Prostate gland (tissue), 2 donors: ENCODE results near the gene NGRN.

Experiments used
- POLR2A ChIP-seq: fragments of 450-650 bp; IDR thresholded peaks from one replicate; pipeline ENCODE4 v1.6.1; 2016; ENCODE audit warnings: antibody characterized with exemption, mild to moderate bottlenecking
- TF ChIP-seq, protein P1 (sequence below), 4 experiments: fragments of 200-600 bp in 2 of 4; fragments of 450-650 bp in 2 of 4; sonication (generic) in 2 of 4; IDR thresholded peaks; 1 replicate in 3 of 4; 2 replicates in 1 of 4; pipeline ENCODE4 v1.5.1; 2016 to 2019; ENCODE audit warnings: antibody characterized with exemption in 4 of 4, mild to moderate bottlenecking in 2 of 4, moderate library complexity in 2 of 4

DNA sequence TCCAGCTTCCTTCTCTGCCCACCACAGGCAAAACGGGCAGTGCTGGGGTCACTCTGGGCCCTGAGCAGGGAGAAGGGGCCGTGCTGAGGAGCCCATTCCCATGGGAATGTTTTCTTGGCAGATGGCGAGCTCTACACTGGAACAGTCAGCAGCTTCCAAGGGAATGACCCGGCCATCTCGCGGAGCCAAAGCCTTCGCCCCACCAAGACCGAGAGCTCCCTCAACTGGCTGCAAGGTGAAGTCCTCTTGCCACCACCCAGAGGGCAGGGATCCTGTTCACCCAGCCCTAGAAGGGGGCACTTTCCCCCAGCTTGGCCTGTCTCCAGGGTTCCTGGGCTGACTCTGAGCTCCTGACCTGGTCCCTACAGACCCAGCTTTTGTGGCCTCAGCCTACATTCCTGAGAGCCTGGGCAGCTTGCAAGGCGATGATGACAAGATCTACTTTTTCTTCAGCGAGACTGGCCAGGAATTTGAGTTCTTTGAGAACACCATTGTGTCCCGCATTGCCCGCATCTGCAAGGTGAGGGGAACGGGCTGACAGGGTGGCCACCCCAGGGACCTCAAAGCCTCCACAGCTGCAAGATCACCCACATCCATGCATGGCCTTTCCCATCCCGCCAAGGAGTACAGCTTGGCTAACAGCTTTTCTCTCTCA, 44.1 kb upstream of the NGRN start:
- TF ChIP-seq, protein P1, sequence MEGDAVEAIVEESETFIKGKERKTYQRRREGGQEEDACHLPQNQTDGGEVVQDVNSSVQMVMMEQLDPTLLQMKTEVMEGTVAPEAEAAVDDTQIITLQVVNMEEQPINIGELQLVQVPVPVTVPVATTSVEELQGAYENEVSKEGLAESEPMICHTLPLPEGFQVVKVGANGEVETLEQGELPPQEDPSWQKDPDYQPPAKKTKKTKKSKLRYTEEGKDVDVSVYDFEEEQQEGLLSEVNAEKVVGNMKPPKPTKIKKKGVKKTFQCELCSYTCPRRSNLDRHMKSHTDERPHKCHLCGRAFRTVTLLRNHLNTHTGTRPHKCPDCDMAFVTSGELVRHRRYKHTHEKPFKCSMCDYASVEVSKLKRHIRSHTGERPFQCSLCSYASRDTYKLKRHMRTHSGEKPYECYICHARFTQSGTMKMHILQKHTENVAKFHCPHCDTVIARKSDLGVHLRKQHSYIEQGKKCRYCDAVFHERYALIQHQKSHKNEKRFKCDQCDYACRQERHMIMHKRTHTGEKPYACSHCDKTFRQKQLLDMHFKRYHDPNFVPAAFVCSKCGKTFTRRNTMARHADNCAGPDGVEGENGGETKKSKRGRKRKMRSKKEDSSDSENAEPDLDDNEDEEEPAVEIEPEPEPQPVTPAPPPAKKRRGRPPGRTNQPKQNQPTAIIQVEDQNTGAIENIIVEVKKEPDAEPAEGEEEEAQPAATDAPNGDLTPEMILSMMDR (IDR thresholded peaks at IDR 0.05): peak; percentile 35 to 86 (median 70)
- TF ChIP-seq POLR2A: no peak
